ENCODE measurements around the gene SMCO3. TPM values are rescaled to one million over a fixed set of nuclear protein-coding genes. Genes with fewer than 3 reads are reported as not detected.

The SMCO3 gene
- 1 to 10 TPM in 4 of 6 donors, under 1 TPM in 2; 0.33 to 3.1 (median 1.1) TPM for total RNA-seq

- Histone ChIP-seq H3K4me1 (peaks cover 0 to 12% (median 7%) of the 10 kb centered on the region in 4 donors), H3K27ac (no peak within 1 kb of the TSS), H3K9me3 (no peaks in the 10 kb centered on the region), H3K27me3 (no peaks in the 10 kb centered on the region), H3K36me3 (no peaks in the 10 kb centered on the region), H3K4me3 (peak within 1 kb of the TSS in 1 of 4 donors; percentile 21)
- TF ChIP-seq EP300 (IDR thresholded peaks at IDR 0.05) (no peak), POLR2AphosphoS5 (IDR thresholded peaks at IDR 0.05) (no peak), POLR2A (IDR thresholded peaks at IDR 0.05) (no peak)
- TF ChIP-seq, protein P1, sequence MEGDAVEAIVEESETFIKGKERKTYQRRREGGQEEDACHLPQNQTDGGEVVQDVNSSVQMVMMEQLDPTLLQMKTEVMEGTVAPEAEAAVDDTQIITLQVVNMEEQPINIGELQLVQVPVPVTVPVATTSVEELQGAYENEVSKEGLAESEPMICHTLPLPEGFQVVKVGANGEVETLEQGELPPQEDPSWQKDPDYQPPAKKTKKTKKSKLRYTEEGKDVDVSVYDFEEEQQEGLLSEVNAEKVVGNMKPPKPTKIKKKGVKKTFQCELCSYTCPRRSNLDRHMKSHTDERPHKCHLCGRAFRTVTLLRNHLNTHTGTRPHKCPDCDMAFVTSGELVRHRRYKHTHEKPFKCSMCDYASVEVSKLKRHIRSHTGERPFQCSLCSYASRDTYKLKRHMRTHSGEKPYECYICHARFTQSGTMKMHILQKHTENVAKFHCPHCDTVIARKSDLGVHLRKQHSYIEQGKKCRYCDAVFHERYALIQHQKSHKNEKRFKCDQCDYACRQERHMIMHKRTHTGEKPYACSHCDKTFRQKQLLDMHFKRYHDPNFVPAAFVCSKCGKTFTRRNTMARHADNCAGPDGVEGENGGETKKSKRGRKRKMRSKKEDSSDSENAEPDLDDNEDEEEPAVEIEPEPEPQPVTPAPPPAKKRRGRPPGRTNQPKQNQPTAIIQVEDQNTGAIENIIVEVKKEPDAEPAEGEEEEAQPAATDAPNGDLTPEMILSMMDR (IDR thresholded peaks at IDR 0.05) = no peak
- ATAC-seq (ENCODE audit: low FRiP score in 2 of 2) = no peak
- 89 to 92% methylated on average over 3 of the region's 3 CpGs for WGBS, 2 donors
- no peak for DNase-seq
Measured at GRCh38 chr12:14814014-14814413, at the start of gene SMCO3. Gene SMCO3 (minus strand): TSS chr12:14814182. CDS start chr12:14806680, 7,502 bp downstream.

- Histone ChIP-seq H3K27ac (no peak overlapping the region), H3K36me3 (no peaks in the 10 kb centered on the region), H3K27me3 (no peaks in the 10 kb centered on the region), H3K4me3 (no peak overlapping the region), H3K9me3 (peaks cover 0 to 14% (median 5%) of the 10 kb centered on the region in 4 donors), H3K4me1 (no peaks in the 10 kb centered on the region)
- TF ChIP-seq POLR2AphosphoS5 (IDR thresholded peaks at IDR 0.05) = no peak
- no peak for TF ChIP-seq POLR2A (IDR thresholded peaks at IDR 0.05)
- no peak for TF ChIP-seq EP300 (IDR thresholded peaks at IDR 0.05)
- TF ChIP-seq, protein P1 (IDR thresholded peaks at IDR 0.05) = no peak
- ATAC-seq (ENCODE audit: low FRiP score in 2 of 2) (no peak), DNase-seq (no peak)
Measured at GRCh38 chr12:14860490-14860889, 46.5 kb upstream of the SMCO3 start.

DNA sequence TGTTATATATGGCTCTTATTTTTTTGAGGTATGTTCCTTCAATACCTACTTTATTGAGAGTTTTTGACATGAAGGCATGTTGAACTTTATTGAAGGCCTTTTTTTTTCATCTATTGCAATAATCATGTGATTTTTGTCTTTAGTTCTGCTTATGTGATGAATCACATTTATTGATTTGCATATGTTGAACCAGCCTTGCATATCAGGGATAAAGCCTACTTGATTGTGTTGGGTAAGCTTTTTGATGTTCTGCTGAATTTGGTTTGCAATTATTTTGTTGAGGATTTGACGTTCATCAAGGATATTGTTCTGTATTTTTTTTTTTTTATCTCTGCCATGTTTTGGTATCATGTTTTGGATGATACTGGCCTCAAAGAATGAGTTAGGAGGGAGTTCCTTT, 44.5 kb upstream of the SMCO3 start:
- Histone ChIP-seq H3K27me3 (no peaks in the 10 kb centered on the region), H3K4me3 (no peak overlapping the region), H3K27ac (no peak overlapping the region), H3K36me3 (no peaks in the 10 kb centered on the region), H3K4me1 (peaks cover 0 to 4% (median 0%) of the 10 kb centered on the region in 4 donors), H3K9me3 (peaks cover 0 to 14% (median 5%) of the 10 kb centered on the region in 4 donors)
- ATAC-seq (ENCODE audit: low FRiP score in 2 of 2) (no peak), DNase-seq (no peak)
- WGBS, 2 donors = 85 to 92% methylated on average over 1 of the region's 1 CpG
- TF ChIP-seq, protein P1 (IDR thresholded peaks at IDR 0.05) = no peak
- TF ChIP-seq POLR2A (IDR thresholded peaks at IDR 0.05) (no peak), POLR2AphosphoS5 (IDR thresholded peaks at IDR 0.05) (no peak), EP300 (IDR thresholded peaks at IDR 0.05) (no peak)

GRCh38 chr12:14854586-14855183, 40.7 kb upstream of the SMCO3 start:
- peak in 1 of 2 donors; percentile 63 for ATAC-seq (ENCODE audit: low FRiP score in 2 of 2)
- H3K4me3 ChIP-seq = no peak overlapping the region
- H3K36me3 ChIP-seq = no peaks in the 10 kb centered on the region
- H3K27me3 ChIP-seq = no peaks in the 10 kb centered on the region
- WGBS, 2 donors = 70 to 73% methylated on average over 6 of the region's 6 CpGs
- H3K9me3 ChIP-seq = peaks cover 0 to 4% (median 0%) of the 10 kb centered on the region in 4 donors
- H3K27ac ChIP-seq = no peak overlapping the region
- no peak for DNase-seq
- TF ChIP-seq POLR2AphosphoS5 (IDR thresholded peaks at IDR 0.05) (no peak), POLR2A (IDR thresholded peaks at IDR 0.05) (no peak), EP300 (IDR thresholded peaks at IDR 0.05) (no peak)
- TF ChIP-seq, protein P1 (IDR thresholded peaks at IDR 0.05) = no peak
- H3K4me1 ChIP-seq = peaks cover 0 to 4% (median 0%) of the 10 kb centered on the region in 4 donors

GRCh38 chr12:14853961-14854360, 40.0 kb upstream of the SMCO3 start:
- Histone ChIP-seq H3K4me1 (peaks cover 0 to 4% (median 0%) of the 10 kb centered on the region in 4 donors), H3K27me3 (no peaks in the 10 kb centered on the region), H3K36me3 (no peaks in the 10 kb centered on the region), H3K9me3 (no peaks in the 10 kb centered on the region), H3K4me3 (no peak overlapping the region), H3K27ac (no peak overlapping the region)
- peak in 1 of 2 donors; percentile 65 for ATAC-seq (ENCODE audit: low FRiP score in 2 of 2)
- DNase-seq = no peak
- TF ChIP-seq EP300 (IDR thresholded peaks at IDR 0.05) (no peak), POLR2AphosphoS5 (IDR thresholded peaks at IDR 0.05) (no peak)
- 62 to 65% methylated on average over 3 of the region's 3 CpGs for WGBS, 2 donors

All from upper lobe of left lung (tissue), 6 donors.